K562 treated with DMSO at 1 percent for 4 hours (cell line): ENCODE results near the gene RBM43. TPM values are rescaled to one million over a fixed set of nuclear protein-coding genes. Genes with fewer than 3 reads are reported as not detected.

Experiments used
- total RNA-seq: library from RNA; unstranded; fragments of 300-600 nt; gene quantifications from 2 replicates; pipeline ENCODE4 v1.2.3, GENCODE V29; 2022; ENCODE audit not compliant: insufficient read depth

The RBM43 gene
- 1.3 and 2.8 TPM in 2 replicates for total RNA-seq

GRCh38 chr2:151261231-151261976 is at the start of gene RBM43:
Gene RBM43 (minus strand): TSS chr2:151261863. CDS start chr2:151261727, 136 bp downstream.

Other genes with a start within 250 kb of the RBM43 start
- 37.5 and 46.6 TPM in 2 replicates for gene NMI, start 27.8 kb upstream of the RBM43 start, total RNA-seq
- not detected in 2 replicates for gene TNFAIP6, start 95.7 kb upstream of the RBM43 start, total RNA-seq
- gene RIF1, start 148.0 kb upstream of the RBM43 start, total RNA-seq, result 7.5 and 9.2 TPM in 2 replicates